Mucosa of stomach (tissue), 1 donor: Measurements from ENCODE around the gene EARS2.
"Not testable (repeated sequence)": the region's sequence is repeated elsewhere in the genome, so short reads cannot be mapped to it uniquely, and the experiment has no call there.

Experiments used
- H3K27me3 ChIP-seq: one replicate; pipeline ENCODE4 v1.7.0; 2013; ENCODE audit warnings: mild to moderate bottlenecking, low read length; ENCODE audit not compliant: control insufficient read depth, insufficient read depth
- H3K36me3 ChIP-seq: one replicate; pipeline ENCODE4 v1.7.0; 2013; ENCODE audit warnings: low read length; ENCODE audit not compliant: control insufficient read depth, insufficient read depth
- H3K4me1 ChIP-seq: one replicate; pipeline ENCODE4 v1.7.0; 2013; ENCODE audit warnings: mild to moderate bottlenecking, low read length; ENCODE audit not compliant: control insufficient read depth, insufficient read depth
- H3K4me3 ChIP-seq: one replicate; pipeline ENCODE4 v1.7.0; 2013; ENCODE audit warnings: low read length
- H3K9ac ChIP-seq: one replicate; pipeline ENCODE4 v1.7.0; 2013; ENCODE audit warnings: mild to moderate bottlenecking, low read length, moderate library complexity
- H3K9me3 ChIP-seq: one replicate; pipeline ENCODE4 v1.7.0; 2013; ENCODE audit warnings: mild to moderate bottlenecking, low read length, moderate library complexity; ENCODE audit not compliant: control insufficient read depth
- donor health status: Pancreatic carcinoma.

Gene EARS2

GRCh38 chr16:23520500-23520899 is 36.6 kb downstream of the EARS2 start:
- no peaks in the 10 kb centered on the region for H3K27me3 ChIP-seq
- no peaks in the 10 kb centered on the region for H3K36me3 ChIP-seq
- H3K9me3 ChIP-seq: no peaks in the 10 kb centered on the region
- H3K9ac ChIP-seq: no peak overlapping the region
- no peaks in the 10 kb centered on the region for H3K4me1 ChIP-seq
- H3K4me3 ChIP-seq: no peak overlapping the region

- Histone ChIP-seq H3K9me3 (no peaks in the 10 kb centered on the region), H3K27me3 (no peaks in the 10 kb centered on the region), H3K36me3 (no peaks in the 10 kb centered on the region), H3K9ac (no peak overlapping the region), H3K4me1 (peaks cover 5% of the 10 kb centered on the region), H3K4me3 (no peak overlapping the region)
Measured at GRCh38 chr16:23519282-23519681, 37.9 kb downstream of the EARS2 start.

- Histone ChIP-seq H3K27me3 (no peaks in the 10 kb centered on the region), H3K4me1 (peaks cover 6% of the 10 kb centered on the region), H3K4me3 (no peak overlapping the region), H3K9me3 (no peaks in the 10 kb centered on the region), H3K36me3 (no peaks in the 10 kb centered on the region), H3K9ac (no peak overlapping the region)
Measured at GRCh38 chr16:23518435-23518891, 38.7 kb downstream of the EARS2 start.

GRCh38 chr16:23516366-23517137 is 40.6 kb downstream of the EARS2 start:
- Histone ChIP-seq H3K4me3 (no peak overlapping the region), H3K4me1 (peaks cover 6% of the 10 kb centered on the region), H3K27me3 (no peaks in the 10 kb centered on the region), H3K36me3 (no peaks in the 10 kb centered on the region), H3K9ac (no peak overlapping the region), H3K9me3 (no peaks in the 10 kb centered on the region)

GRCh38 chr16:23515881-23516280 is 41.3 kb downstream of the EARS2 start:
- Histone ChIP-seq H3K9me3 (no peaks in the 10 kb centered on the region), H3K9ac (no peak overlapping the region), H3K4me1 (peaks cover 6% of the 10 kb centered on the region), H3K27me3 (no peaks in the 10 kb centered on the region), H3K36me3 (no peaks in the 10 kb centered on the region), H3K4me3 (no peak overlapping the region)

GRCh38 chr16:23514381-23515152 is 42.6 kb downstream of the EARS2 start:
- no peak overlapping the region for H3K9ac ChIP-seq

GRCh38 chr16:23512168-23512695 is 44.9 kb downstream of the EARS2 start:
- H3K9me3 ChIP-seq: no peaks in the 10 kb centered on the region
- no peak overlapping the region for H3K4me3 ChIP-seq
- H3K27me3 ChIP-seq: no peaks in the 10 kb centered on the region
- no peaks in the 10 kb centered on the region for H3K36me3 ChIP-seq
- no peak overlapping the region for H3K9ac ChIP-seq
- H3K4me1 ChIP-seq: peaks cover 17% of the 10 kb centered on the region

More at GRCh38 chr16:23514381-23515152, 42.6 kb downstream of the EARS2 start:
- H3K4me1 ChIP-seq: peaks cover 6% of the 10 kb centered on the region
- no peaks in the 10 kb centered on the region for H3K9me3 ChIP-seq
- H3K36me3 ChIP-seq: no peaks in the 10 kb centered on the region
- H3K27me3 ChIP-seq: no peaks in the 10 kb centered on the region
- no peak overlapping the region for H3K4me3 ChIP-seq

GRCh38 chr16:23511731-23512130 is 45.4 kb downstream of the EARS2 start:
- no peaks in the 10 kb centered on the region for H3K36me3 ChIP-seq
- H3K4me1 ChIP-seq: peaks cover 17% of the 10 kb centered on the region
- no peaks in the 10 kb centered on the region for H3K27me3 ChIP-seq
- no peak overlapping the region for H3K9ac ChIP-seq
- H3K9me3 ChIP-seq: no peaks in the 10 kb centered on the region
- H3K4me3 ChIP-seq: no peak overlapping the region

- H3K27me3 ChIP-seq, H3K36me3 ChIP-seq, H3K9me3 ChIP-seq: not testable (repeated sequence)
- Histone ChIP-seq H3K9ac (peak overlapping the region; percentile 71), H3K4me1 (peaks cover 17% of the 10 kb centered on the region), H3K4me3 (peak overlapping the region; percentile 67)
Measured at GRCh38 chr16:23510915-23511270, 46.3 kb downstream of the EARS2 start.

- H3K9ac ChIP-seq: peak within 1 kb of the TSS; percentile 71
- no peaks in the 10 kb centered on the region for H3K27me3 ChIP-seq
- peaks cover 17% of the 10 kb centered on the region for H3K4me1 ChIP-seq
Measured at GRCh38 chr16:23510164-23510914, 46.8 kb downstream of the EARS2 start, which contains the start of gene GGA2. Gene GGA2 (minus strand): TSS chr16:23510494. CDS start chr16:23510411, 83 bp downstream.

GRCh38 chr16:23509782-23510163 is 47.4 kb downstream of the EARS2 start:
- Histone ChIP-seq H3K4me1 (peaks cover 21% of the 10 kb centered on the region), H3K4me3 (no peak overlapping the region), H3K9me3 (no peaks in the 10 kb centered on the region), H3K27me3 (no peaks in the 10 kb centered on the region), H3K36me3 (no peaks in the 10 kb centered on the region), H3K9ac (peak overlapping the region; percentile 71)

More at GRCh38 chr16:23510164-23510914, 46.8 kb downstream of the EARS2 start, which contains the start of gene GGA2:
- H3K9me3 ChIP-seq: no peaks in the 10 kb centered on the region
- no peaks in the 10 kb centered on the region for H3K36me3 ChIP-seq
- H3K4me3 ChIP-seq: peak within 1 kb of the TSS; percentile 67
